Mesendoderm (in vitro differentiated cells): ENCODE measurements around the gene CLDN25.

Experiments
- DNase-seq: peaks from one replicate; pipeline ENCODE4 v3.0.0; 2013
- H2AK5ac ChIP-seq: 2 replicates; pipeline ENCODE4 v1.6.1; 2013; ENCODE audit warnings: low read length, inconsistent platforms
- H2BK120ac ChIP-seq: 2 replicates; pipeline ENCODE4 v1.6.1; 2013; ENCODE audit warnings: low read depth, mild to moderate bottlenecking, low read length, moderate library complexity, mixed read lengths
- H2BK15ac ChIP-seq: replicated peaks from 2 replicates; pipeline ENCODE4 v1.6.1; 2013; ENCODE audit warnings: low read depth, mild to moderate bottlenecking, moderate library complexity
- H2BK5ac ChIP-seq: 2 replicates; pipeline ENCODE4 v1.6.1; 2013; ENCODE audit warnings: low read length, inconsistent platforms
- H3K18ac ChIP-seq: 2 replicates; pipeline ENCODE4 v1.6.1; 2013; ENCODE audit warnings: mild to moderate bottlenecking, low read length, mixed read lengths
- H3K23ac ChIP-seq: one replicate; pipeline ENCODE4 v1.6.1; 2013; ENCODE audit warnings: low read length
- H3K27ac ChIP-seq: 2 replicates; pipeline ENCODE4 v1.5.1; 2013; ENCODE audit warnings: low read depth, mild to moderate bottlenecking, inconsistent platforms, low read length, moderate library complexity
- H3K27me3 ChIP-seq: 2 replicates; pipeline ENCODE4 v1.6.1; 2013; ENCODE audit warnings: low read length, control low read depth, mild to moderate bottlenecking, inconsistent platforms; ENCODE audit not compliant: insufficient read depth, poor library complexity
- H3K36me3 ChIP-seq: 2 replicates; pipeline ENCODE4 v1.6.1; 2013; ENCODE audit warnings: low read length, inconsistent platforms; ENCODE audit not compliant: control insufficient read depth, insufficient read depth
- H3K4ac ChIP-seq: one replicate; pipeline ENCODE4 v1.6.1; 2013; ENCODE audit warnings: low read depth, mild to moderate bottlenecking, low read length, moderate library complexity
- H3K4me1 ChIP-seq: 2 replicates; pipeline ENCODE4 v1.6.1; 2013; ENCODE audit warnings: low read depth, low read length, inconsistent platforms; ENCODE audit not compliant: control insufficient read depth
- H3K4me2 ChIP-seq: 2 replicates; pipeline ENCODE4 v1.6.1; 2013; ENCODE audit warnings: low read length
- H3K4me3 ChIP-seq: 2 replicates; pipeline ENCODE4 v1.5.1; 2013; ENCODE audit warnings: mild to moderate bottlenecking, low read length
- H3K56ac ChIP-seq: one replicate; pipeline ENCODE4 v1.6.1; 2013; ENCODE audit warnings: low read length
- H3K79me1 ChIP-seq: 2 replicates; pipeline ENCODE4 v1.6.1; 2013; ENCODE audit warnings: low read length, inconsistent platforms
- H3K79me2 ChIP-seq: 2 replicates; pipeline ENCODE4 v1.6.1; 2013; ENCODE audit warnings: mild to moderate bottlenecking, low read length; ENCODE audit not compliant: control insufficient read depth, insufficient read depth
- H3K9ac ChIP-seq: 2 replicates; pipeline ENCODE4 v1.6.1; 2013; ENCODE audit warnings: low read length, inconsistent platforms
- H4K5ac ChIP-seq: one replicate; pipeline ENCODE4 v1.6.1; 2013; ENCODE audit warnings: low read length
- H4K8ac ChIP-seq: one replicate; pipeline ENCODE4 v1.6.1; 2013; ENCODE audit warnings: low read depth, mild to moderate bottlenecking, control low read depth, low read length, moderate library complexity
- WGBS: extraction: QIAGEN DNeasy Blood & Tissue Kit; methylation state at CpG from one replicate; pipeline ENCODE4 v1.1.7; 2013; ENCODE audit warnings: low lambda C conversion rate, missing lambda C conversion rate; ENCODE audit not compliant: insufficient coverage; ENCODE audit errors: extremely low coverage; 5-methylcytosine and 5-hydroxymethylcytosine counted together

The CLDN25 gene

DNA sequence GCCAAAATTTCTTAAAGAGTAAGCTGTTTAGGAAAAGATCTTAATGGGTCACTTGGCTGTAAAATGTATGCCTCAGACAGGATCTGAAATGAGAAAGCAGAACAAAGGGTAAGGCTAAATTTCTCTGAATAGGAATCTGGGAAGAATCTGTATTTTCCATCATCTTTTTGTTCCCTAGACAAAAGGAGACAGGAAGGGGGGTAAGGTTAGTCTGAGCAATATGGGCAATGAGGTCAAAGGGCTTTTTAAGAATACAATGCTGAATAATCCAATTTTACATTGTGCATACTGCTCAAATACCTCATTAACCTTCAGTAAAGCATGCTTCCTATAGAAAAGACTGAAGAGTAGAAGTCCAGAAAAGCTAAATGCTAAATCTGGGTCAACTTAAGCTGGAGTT is 34.6 kb downstream of the CLDN25 start:
- Histone ChIP-seq H2BK120ac (no peak overlapping the region), H3K9ac (no peak overlapping the region), H3K56ac (no peak overlapping the region), H3K4me1 (no peaks in the 10 kb centered on the region), H3K4me3 (no peak overlapping the region), H3K79me2 (no peaks in the 10 kb centered on the region), H2BK15ac (no peak overlapping the region), H3K23ac (no peak overlapping the region), H3K27me3 (no peaks in the 10 kb centered on the region), H4K5ac (no peak overlapping the region), H3K36me3 (peaks cover 2% of the 10 kb centered on the region), H3K18ac (no peak overlapping the region), H3K79me1 (no peaks in the 10 kb centered on the region), H3K4me2 (no peak overlapping the region), H3K27ac (no peak overlapping the region), H3K4ac (no peak overlapping the region), H2BK5ac (no peak overlapping the region), H2AK5ac (no peak overlapping the region), H4K8ac (no peak overlapping the region)
- DNase-seq: no peak

DNA sequence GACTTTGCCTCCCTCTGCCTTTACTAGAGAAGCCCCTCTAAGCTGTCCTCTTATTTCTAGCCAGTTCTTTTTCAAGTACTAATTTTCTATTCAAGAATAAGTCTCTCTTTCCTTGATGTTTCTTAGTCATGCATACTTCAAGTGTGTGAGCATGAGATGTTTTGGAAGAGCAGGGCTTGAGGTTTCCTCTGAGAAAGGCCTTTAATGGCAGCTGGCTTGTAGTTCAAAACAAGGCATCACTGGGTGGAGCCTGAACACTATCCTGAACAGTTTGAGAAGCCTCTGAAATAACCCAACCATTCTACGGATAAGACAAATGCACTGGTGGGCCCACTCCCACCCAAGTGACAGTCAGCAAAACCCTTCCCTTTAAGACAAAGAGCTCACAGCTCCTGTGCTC is 37.6 kb downstream of the CLDN25 start:
- Histone ChIP-seq H3K4ac (no peak overlapping the region), H3K18ac (no peak overlapping the region), H3K79me1 (no peaks in the 10 kb centered on the region), H2BK5ac (no peak overlapping the region), H3K4me1 (no peaks in the 10 kb centered on the region), H3K27ac (no peak overlapping the region), H3K27me3 (no peaks in the 10 kb centered on the region), H3K9ac (no peak overlapping the region), H4K8ac (no peak overlapping the region), H3K23ac (no peak overlapping the region), H3K79me2 (no peaks in the 10 kb centered on the region), H4K5ac (no peak overlapping the region), H3K4me2 (no peak overlapping the region), H3K4me3 (no peak overlapping the region), H3K56ac (no peak overlapping the region), H3K36me3 (peaks cover 5% of the 10 kb centered on the region), H2BK15ac (no peak overlapping the region), H2AK5ac (no peak overlapping the region), H2BK120ac (no peak overlapping the region)
- no CpG with 5 or more reads among the region's 1 CpG for WGBS
- DNase-seq: no peak

DNA sequence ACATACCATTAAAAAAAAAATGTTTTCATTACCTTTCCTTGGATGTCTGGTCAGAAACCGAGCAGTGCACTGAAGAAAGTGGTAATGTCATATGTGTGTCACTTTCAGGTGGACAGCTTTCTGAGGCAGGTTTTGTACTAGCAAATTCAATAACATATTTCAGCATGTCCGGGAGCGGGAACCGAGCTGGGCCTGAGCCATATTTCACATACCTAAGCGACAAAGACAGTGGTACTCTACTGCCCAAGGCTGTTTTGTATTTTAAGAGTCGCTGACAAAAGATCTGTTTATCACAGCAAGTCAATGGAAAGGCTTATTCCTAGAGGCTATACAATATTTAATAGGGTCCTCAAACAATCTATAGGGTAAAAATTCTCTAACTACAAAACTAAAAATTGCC is 38.0 kb downstream of the CLDN25 start:
- Histone ChIP-seq H3K4ac (no peak overlapping the region), H2BK120ac (no peak overlapping the region), H3K9ac (no peak overlapping the region), H4K5ac (no peak overlapping the region), H3K79me2 (no peaks in the 10 kb centered on the region), H3K4me1 (no peaks in the 10 kb centered on the region), H4K8ac (no peak overlapping the region), H3K56ac (no peak overlapping the region), H3K79me1 (no peaks in the 10 kb centered on the region), H2BK15ac (no peak overlapping the region), H3K27ac (no peak overlapping the region), H3K27me3 (no peaks in the 10 kb centered on the region), H3K18ac (no peak overlapping the region), H2BK5ac (no peak overlapping the region), H3K4me3 (no peak overlapping the region), H3K4me2 (no peak overlapping the region), H2AK5ac (no peak overlapping the region), H3K23ac (no peak overlapping the region), H3K36me3 (peaks cover 5% of the 10 kb centered on the region)
- no CpG with 5 or more reads among the region's 6 CpGs for WGBS
- DNase-seq: no peak

DNA sequence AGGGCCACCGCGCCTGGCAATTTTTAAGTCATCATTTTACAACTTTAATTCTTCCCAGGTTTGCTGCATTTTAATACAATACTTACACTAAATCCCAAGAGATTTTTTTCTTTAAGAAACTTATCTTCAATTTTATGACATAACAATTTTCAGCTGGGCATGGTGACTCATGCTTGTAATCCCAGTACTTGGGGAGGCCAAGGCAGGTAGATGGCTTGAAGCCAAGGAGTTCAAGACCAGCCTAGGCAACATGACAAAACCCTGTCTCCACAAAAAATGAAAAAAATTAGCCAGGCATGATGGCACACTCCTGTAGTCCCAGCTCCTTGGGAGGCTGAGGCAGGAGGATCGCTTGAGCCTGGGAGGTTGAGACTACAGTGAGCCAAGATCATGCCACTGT is 38.8 kb downstream of the CLDN25 start:
- Histone ChIP-seq H3K27ac (no peak overlapping the region), H3K4ac (no peak overlapping the region), H2BK15ac (no peak overlapping the region), H3K4me2 (no peak overlapping the region), H3K79me2 (no peaks in the 10 kb centered on the region), H3K18ac (no peak overlapping the region), H3K4me3 (no peak overlapping the region), H3K36me3 (peaks cover 5% of the 10 kb centered on the region), H3K27me3 (no peaks in the 10 kb centered on the region), H3K9ac (no peak overlapping the region), H2BK5ac (no peak overlapping the region), H2AK5ac (no peak overlapping the region), H3K4me1 (no peaks in the 10 kb centered on the region), H3K23ac (no peak overlapping the region), H4K5ac (no peak overlapping the region), H2BK120ac (no peak overlapping the region), H4K8ac (no peak overlapping the region), H3K56ac (no peak overlapping the region), H3K79me1 (no peaks in the 10 kb centered on the region)
- DNase-seq: no peak
- WGBS: no CpG with 5 or more reads among the region's 3 CpGs

DNA sequence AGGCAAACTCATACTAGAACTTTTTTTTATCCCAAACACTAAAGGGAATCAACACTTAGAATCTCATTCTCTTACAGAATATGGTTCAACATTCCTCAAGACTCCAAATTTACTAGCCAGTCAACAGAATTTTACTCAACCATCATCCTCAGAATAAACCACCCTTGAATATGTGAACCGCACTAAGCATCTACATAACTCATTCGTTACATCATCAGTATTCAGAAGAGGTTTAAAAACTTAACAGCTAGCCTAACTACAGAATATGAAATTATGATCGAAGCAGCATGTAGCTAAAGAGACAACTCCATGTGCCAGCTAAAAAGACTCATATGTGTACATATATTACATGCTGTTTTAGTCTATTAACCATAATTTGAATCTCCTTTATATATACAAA is 47.9 kb downstream of the CLDN25 start:
- Histone ChIP-seq H3K4me2 (no peak overlapping the region), H3K18ac (no peak overlapping the region), H2AK5ac (no peak overlapping the region), H3K79me1 (no peaks in the 10 kb centered on the region), H2BK5ac (no peak overlapping the region), H3K4ac (no peak overlapping the region), H3K36me3 (peaks cover 6% of the 10 kb centered on the region), H3K79me2 (no peaks in the 10 kb centered on the region), H3K56ac (no peak overlapping the region), H4K5ac (no peak overlapping the region), H3K23ac (no peak overlapping the region), H3K27me3 (no peaks in the 10 kb centered on the region), H2BK120ac (no peak overlapping the region), H2BK15ac (no peak overlapping the region), H3K27ac (no peak overlapping the region), H4K8ac (no peak overlapping the region), H3K4me3 (no peak overlapping the region), H3K9ac (no peak overlapping the region), H3K4me1 (no peaks in the 10 kb centered on the region)
- WGBS: no CpG with 5 or more reads among the region's 3 CpGs
- DNase-seq: no peak

DNA sequence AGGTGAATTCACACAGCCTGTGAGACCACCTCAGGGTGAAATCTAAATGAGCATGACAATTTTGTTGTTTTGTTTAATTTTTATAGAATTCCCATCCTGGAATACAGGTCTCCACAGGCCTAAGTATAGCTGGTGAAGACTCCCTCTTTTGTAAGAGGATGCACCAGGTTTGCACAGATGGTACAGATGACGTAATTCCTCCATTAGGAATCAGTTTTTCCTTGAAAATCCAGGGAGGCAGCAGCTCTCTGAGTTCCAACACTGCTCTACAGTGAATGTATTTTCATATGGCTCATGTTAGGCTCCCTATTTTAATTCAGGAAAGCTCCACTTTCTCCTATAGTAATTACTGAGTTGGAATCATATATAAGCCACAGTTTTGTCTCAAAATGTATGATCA is 48.6 kb downstream of the CLDN25 start:
- no peak overlapping the region for H2AK5ac ChIP-seq
- no peak for DNase-seq
- H3K27me3 ChIP-seq: no peaks in the 10 kb centered on the region
- peaks cover 2% of the 10 kb centered on the region for H3K79me1 ChIP-seq
- H3K9ac ChIP-seq: no peak overlapping the region
- H3K18ac ChIP-seq: no peak overlapping the region
- no peaks in the 10 kb centered on the region for H3K79me2 ChIP-seq
- no peaks in the 10 kb centered on the region for H3K4me1 ChIP-seq
- no peak overlapping the region for H4K5ac ChIP-seq
- no peak overlapping the region for H3K4me3 ChIP-seq
- H3K36me3 ChIP-seq: peaks cover 6% of the 10 kb centered on the region
- no peak overlapping the region for H3K27ac ChIP-seq
- no peak overlapping the region for H3K4ac ChIP-seq
- no peak overlapping the region for H3K4me2 ChIP-seq
- no peak overlapping the region for H3K23ac ChIP-seq
- H2BK15ac ChIP-seq: no peak overlapping the region
- H3K56ac ChIP-seq: no peak overlapping the region
- WGBS: no CpG with 5 or more reads among the region's 1 CpG
- H2BK5ac ChIP-seq: no peak overlapping the region
- H2BK120ac ChIP-seq: no peak overlapping the region
- H4K8ac ChIP-seq: no peak overlapping the region
